ENCODE measurements around the gene VAPA. TPM values are rescaled to one million over a fixed set of nuclear protein-coding genes. Genes with fewer than 3 reads are reported as not detected.

The VAPA gene
- total RNA-seq, 4 donors from 2014 or later = 208 to 233 (median 221) TPM

DNA sequence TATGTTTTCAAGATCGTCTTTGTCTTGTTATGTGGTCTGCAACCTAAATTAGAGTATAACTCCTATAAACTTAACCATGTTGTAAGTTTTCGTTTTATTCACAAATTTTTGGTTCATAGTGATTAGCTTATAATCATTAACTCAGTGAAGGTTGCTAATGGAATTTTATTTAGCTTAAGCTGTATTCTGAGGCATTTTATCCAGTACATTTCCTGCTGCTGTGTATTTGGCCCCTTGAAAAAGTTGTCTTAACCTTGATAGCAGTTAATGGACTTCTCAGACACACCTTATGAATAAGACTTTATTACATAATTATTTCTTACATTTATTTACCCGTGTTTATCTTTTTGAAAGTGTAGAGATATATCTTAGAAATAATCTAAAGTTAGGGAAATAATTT lies 20.5 kb downstream of the VAPA start:
- Histone ChIP-seq H3K9me3 (no peaks in the 10 kb centered on the region), H3K27ac (no peak overlapping the region), H3K4me3 (no peak overlapping the region), H3K36me3 (peaks cover 2 to 49% (median 5%) of the 10 kb centered on the region in 3 donors), H3K4me1 (peaks cover 0 to 36% (median 6%) of the 10 kb centered on the region in 4 donors), H3K27me3 (no peaks in the 10 kb centered on the region)
- 89 to 91% methylated on average over 3 of the region's 3 CpGs for WGBS, 2 donors
- TF ChIP-seq POLR2A (IDR thresholded peaks at IDR 0.05) = no peak
- TF ChIP-seq EP300 (IDR thresholded peaks at IDR 0.05) = no peak
- TF ChIP-seq, protein P1, sequence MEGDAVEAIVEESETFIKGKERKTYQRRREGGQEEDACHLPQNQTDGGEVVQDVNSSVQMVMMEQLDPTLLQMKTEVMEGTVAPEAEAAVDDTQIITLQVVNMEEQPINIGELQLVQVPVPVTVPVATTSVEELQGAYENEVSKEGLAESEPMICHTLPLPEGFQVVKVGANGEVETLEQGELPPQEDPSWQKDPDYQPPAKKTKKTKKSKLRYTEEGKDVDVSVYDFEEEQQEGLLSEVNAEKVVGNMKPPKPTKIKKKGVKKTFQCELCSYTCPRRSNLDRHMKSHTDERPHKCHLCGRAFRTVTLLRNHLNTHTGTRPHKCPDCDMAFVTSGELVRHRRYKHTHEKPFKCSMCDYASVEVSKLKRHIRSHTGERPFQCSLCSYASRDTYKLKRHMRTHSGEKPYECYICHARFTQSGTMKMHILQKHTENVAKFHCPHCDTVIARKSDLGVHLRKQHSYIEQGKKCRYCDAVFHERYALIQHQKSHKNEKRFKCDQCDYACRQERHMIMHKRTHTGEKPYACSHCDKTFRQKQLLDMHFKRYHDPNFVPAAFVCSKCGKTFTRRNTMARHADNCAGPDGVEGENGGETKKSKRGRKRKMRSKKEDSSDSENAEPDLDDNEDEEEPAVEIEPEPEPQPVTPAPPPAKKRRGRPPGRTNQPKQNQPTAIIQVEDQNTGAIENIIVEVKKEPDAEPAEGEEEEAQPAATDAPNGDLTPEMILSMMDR (IDR thresholded peaks at IDR 0.05) = no peak
- no peak for DNase-seq (ENCODE audit: low spot score in 2 of 2)

DNA sequence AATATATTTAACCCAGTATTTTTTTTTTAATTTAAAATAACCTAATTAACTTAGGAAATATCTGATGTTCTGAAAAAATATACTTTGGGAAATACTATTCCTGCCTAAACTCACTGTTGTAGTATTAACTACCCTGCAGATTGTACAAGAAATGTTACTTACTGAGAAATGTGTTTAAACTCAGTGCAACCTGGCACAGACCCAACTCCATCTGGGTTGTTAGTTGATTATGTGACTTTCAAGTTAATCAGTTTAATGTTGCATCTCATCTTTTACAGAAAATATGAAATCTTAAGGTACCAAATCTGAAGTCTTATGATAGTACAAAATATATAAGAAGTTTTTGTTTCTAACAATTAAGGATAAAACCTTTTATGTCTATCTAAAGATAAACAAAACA lies 27.3 kb downstream of the VAPA start:
- Histone ChIP-seq H3K27me3 (no peaks in the 10 kb centered on the region), H3K4me3 (no peak overlapping the region)

DNA sequence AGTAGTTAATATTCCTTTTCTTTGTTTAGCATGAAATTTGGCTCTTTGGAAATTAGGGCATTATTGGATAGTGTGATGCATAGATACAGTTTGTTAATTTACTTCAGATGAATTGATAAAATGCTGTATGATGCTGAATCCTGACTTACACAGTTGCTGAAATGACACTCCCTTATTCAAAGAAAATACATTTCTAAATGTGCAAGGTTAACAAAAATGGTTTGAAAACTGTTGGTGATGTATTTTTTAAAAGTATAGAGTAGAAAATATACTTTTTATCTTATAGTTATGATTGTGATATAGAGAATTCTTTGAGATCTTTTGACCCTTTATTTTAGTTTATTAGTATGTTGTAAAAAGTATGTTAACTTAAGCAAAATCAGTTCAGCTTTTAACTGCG lies 27.8 kb downstream of the VAPA start:
- no peaks in the 10 kb centered on the region for H3K9me3 ChIP-seq
- no peak overlapping the region for H3K27ac ChIP-seq
- 84 to 89% methylated on average over 1 of the region's 1 CpG for WGBS, 2 donors
- no peak for DNase-seq (ENCODE audit: low spot score in 2 of 2)
- H3K4me1 ChIP-seq = no peaks in the 10 kb centered on the region
- H3K4me3 ChIP-seq = no peak overlapping the region
- H3K27me3 ChIP-seq = no peaks in the 10 kb centered on the region
- H3K36me3 ChIP-seq = peaks cover 0 to 63% (median 13%) of the 10 kb centered on the region in 3 donors
- TF ChIP-seq EP300 (IDR thresholded peaks at IDR 0.05) (no peak), POLR2A (IDR thresholded peaks at IDR 0.05) (no peak)
- TF ChIP-seq, protein P1 (IDR thresholded peaks at IDR 0.05) = no peak

More for the DNA sequence above, 27.3 kb downstream of the VAPA start:
- Histone ChIP-seq H3K36me3 (peaks cover 2 to 63% (median 13%) of the 10 kb centered on the region in 3 donors), H3K9me3 (no peaks in the 10 kb centered on the region), H3K27ac (no peak overlapping the region), H3K4me1 (no peaks in the 10 kb centered on the region)
- TF ChIP-seq EP300 (IDR thresholded peaks at IDR 0.05) (no peak), POLR2A (IDR thresholded peaks at IDR 0.05) (no peak)
- TF ChIP-seq, protein P1 (IDR thresholded peaks at IDR 0.05) = no peak
- DNase-seq (ENCODE audit: low spot score in 2 of 2) = no peak

DNA sequence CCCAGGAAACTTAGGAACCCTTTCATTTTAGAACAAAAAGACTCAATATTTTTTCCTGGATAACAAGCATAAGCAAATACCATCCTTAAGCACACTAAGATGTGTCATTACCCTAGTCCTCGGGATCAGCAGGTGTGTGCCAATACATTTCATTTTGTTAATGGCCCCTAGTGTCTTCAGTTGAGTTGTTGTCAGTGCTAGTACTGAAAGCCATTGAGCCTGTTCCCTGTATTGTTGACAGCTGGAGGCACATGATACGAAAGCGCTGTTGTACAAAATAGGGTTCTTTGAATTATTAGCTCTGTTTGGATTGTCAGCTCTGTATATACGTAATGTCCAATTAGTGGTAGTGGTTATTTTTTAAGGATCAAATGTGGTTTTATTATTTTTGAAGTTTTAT lies 29.5 kb downstream of the VAPA start:
- no peak for TF ChIP-seq POLR2A (IDR thresholded peaks at IDR 0.05)
- TF ChIP-seq, protein P1 (IDR thresholded peaks at IDR 0.05) = no peak
- TF ChIP-seq EP300 (IDR thresholded peaks at IDR 0.05) = no peak
- Histone ChIP-seq H3K4me3 (no peak overlapping the region), H3K36me3 (peaks cover 0 to 62% (median 8%) of the 10 kb centered on the region in 3 donors), H3K4me1 (no peaks in the 10 kb centered on the region), H3K27ac (no peak overlapping the region), H3K27me3 (no peaks in the 10 kb centered on the region), H3K9me3 (no peaks in the 10 kb centered on the region)
- no peak for DNase-seq (ENCODE audit: low spot score in 2 of 2)
- WGBS, 2 donors = 80 to 84% methylated on average over 4 of the region's 4 CpGs

DNA sequence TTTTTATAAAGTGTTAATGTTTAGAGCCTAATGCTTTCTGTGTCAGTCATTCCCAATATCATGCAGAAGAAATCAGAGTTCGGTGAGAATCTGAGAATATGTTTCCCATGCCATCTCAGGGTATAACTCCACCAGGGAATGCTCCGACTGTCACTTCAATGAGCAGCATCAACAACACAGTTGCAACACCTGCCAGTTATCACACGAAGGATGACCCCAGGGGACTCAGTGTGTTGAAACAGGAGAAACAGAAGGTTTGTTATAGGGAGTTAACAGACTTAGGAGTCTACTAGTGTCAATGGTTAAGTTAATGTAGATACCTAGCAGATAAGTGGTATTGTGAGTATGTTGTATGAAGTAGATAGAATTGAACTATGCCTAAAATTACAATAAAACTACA lies 31.0 kb downstream of the VAPA start:
- Histone ChIP-seq H3K27ac (no peak overlapping the region), H3K4me3 (no peak overlapping the region), H3K27me3 (no peaks in the 10 kb centered on the region), H3K36me3 (peaks cover 0 to 53% (median 8%) of the 10 kb centered on the region in 3 donors), H3K9me3 (no peaks in the 10 kb centered on the region), H3K4me1 (peaks cover 0 to 2% (median 0%) of the 10 kb centered on the region in 4 donors)
- whole genome bisulfite sequencing, 2 donors = 74 to 87% methylated on average over 3 of the region's 3 CpGs
- DNase-seq (ENCODE audit: low spot score in 2 of 2) = no peak
- TF ChIP-seq, protein P1 (IDR thresholded peaks at IDR 0.05) = no peak
- TF ChIP-seq EP300 (IDR thresholded peaks at IDR 0.05) (no peak), POLR2A (IDR thresholded peaks at IDR 0.05) (no peak)
